Spleen (tissue), 7 donors: ENCODE data around the gene BBS9.

Experiments
- POLR2A ChIP-seq, 3 donors: fragments of 450-650 bp; IDR thresholded peaks; one replicate each; pipeline ENCODE4 v1.5.1; 2017; ENCODE audit warnings: antibody characterized with exemption in 3 of 3, mild to moderate bottlenecking in 1 of 3
- TF ChIP-seq, protein P1 (sequence below), 11 experiments: fragments of 200-600 bp in 7 of 11; fragments of 450-650 bp in 4 of 11; sonication (generic) in 4 of 11; IDR thresholded peaks in 8 of 11; conservative IDR thresholded peaks in 3 of 11; 1 replicate in 7 of 11; 2 replicates in 4 of 11; pipeline versions ENCODE4 v1.4.0 to v1.8.0; 2016 to 2021; ENCODE audit warnings: antibody characterized with exemption in 11 of 11, inconsistent platforms in 4 of 11, mild to moderate bottlenecking in 1 of 11
- donor health status: DM: no; HTN: no; CAD: no; lungs with moderate emphysema.
- donor health status: DM: no; HTN: no; CAD: no.
- donor health status: DM: no; HTN: no; CAD: no.

DNA sequence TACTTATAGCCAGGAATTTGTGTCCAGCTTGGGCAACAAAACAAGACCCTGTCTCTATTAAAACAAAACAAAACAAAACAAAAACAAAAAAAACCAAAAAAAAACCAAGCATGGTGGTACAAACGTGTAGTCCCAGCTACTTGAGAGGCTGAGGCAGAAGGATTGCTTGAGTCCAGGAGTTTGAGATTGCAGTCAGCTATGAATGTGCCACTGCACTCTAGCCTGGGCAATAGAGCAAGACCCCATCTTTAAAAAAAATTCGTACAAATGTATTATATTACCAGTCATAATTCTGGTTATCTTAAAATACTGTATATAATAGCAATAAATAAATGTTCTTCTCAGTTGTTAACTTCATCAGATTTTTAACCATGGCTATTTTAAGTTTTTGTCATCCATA is 2.3 kb upstream of the BBS9 start:
- TF ChIP-seq, protein P1, sequence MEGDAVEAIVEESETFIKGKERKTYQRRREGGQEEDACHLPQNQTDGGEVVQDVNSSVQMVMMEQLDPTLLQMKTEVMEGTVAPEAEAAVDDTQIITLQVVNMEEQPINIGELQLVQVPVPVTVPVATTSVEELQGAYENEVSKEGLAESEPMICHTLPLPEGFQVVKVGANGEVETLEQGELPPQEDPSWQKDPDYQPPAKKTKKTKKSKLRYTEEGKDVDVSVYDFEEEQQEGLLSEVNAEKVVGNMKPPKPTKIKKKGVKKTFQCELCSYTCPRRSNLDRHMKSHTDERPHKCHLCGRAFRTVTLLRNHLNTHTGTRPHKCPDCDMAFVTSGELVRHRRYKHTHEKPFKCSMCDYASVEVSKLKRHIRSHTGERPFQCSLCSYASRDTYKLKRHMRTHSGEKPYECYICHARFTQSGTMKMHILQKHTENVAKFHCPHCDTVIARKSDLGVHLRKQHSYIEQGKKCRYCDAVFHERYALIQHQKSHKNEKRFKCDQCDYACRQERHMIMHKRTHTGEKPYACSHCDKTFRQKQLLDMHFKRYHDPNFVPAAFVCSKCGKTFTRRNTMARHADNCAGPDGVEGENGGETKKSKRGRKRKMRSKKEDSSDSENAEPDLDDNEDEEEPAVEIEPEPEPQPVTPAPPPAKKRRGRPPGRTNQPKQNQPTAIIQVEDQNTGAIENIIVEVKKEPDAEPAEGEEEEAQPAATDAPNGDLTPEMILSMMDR (IDR thresholded peaks at IDR 0.05 in 8 of 11, conservative IDR thresholded peaks at IDR 0.05 in 3 of 11) = no peak
- TF ChIP-seq POLR2A (IDR thresholded peaks at IDR 0.05) = no peak
